MM.1S (cell line): ENCODE data around the gene ST8SIA5.

ENCODE experiments used
- DNase-seq: peaks from one replicate; pipeline ENCODE4 v3.0.0-alpha.2; 2015
- H2AFZ ChIP-seq: fragments of 300-600 bp; sonication (generic); 2 replicates; pipeline ENCODE4 v1.6.0; 2016; ENCODE audit warnings: antibody characterized with exemption, low read length
- H3F3A ChIP-seq: fragments of 300-600 bp; sonication (generic); 2 replicates; pipeline ENCODE4 v1.6.1; 2016; ENCODE audit warnings: mild to moderate bottlenecking, antibody characterized with exemption, low read length, moderate library complexity, mixed read lengths; ENCODE audit not compliant: insufficient read depth
- H3K27ac ChIP-seq: fragments of 300-600 bp; sonication (generic); 2 replicates; pipeline ENCODE4 v1.5.1; 2016; ENCODE audit warnings: mild to moderate bottlenecking, low read length
- H3K27me3 ChIP-seq: fragments of 300-600 bp; sonication (generic); replicated peaks from 2 replicates; pipeline ENCODE4 v1.6.0; 2016; ENCODE audit warnings: low read length; ENCODE audit not compliant: insufficient read depth
- H3K36me3 ChIP-seq: fragments of 300-600 bp; sonication (generic); replicated peaks from 2 replicates; pipeline ENCODE4 v1.6.1; 2016; ENCODE audit warnings: mild to moderate bottlenecking, low read length, mixed read lengths; ENCODE audit not compliant: insufficient read depth
- H3K4me1 ChIP-seq: fragments of 300-600 bp; sonication (generic); 2 replicates; pipeline ENCODE4 v1.6.1; 2016; ENCODE audit warnings: low read length, mixed read lengths
- H3K4me2 ChIP-seq: fragments of 300-600 bp; sonication (generic); 2 replicates; pipeline ENCODE4 v1.6.0; 2016; ENCODE audit warnings: low read depth, low read length
- H3K4me3 ChIP-seq: fragments of 300-600 bp; sonication (generic); 2 replicates; pipeline ENCODE4 v1.5.1; 2016; ENCODE audit warnings: low read length, mixed read lengths
- H3K79me2 ChIP-seq: fragments of 300-600 bp; sonication (generic); 2 replicates; pipeline ENCODE4 v1.6.1; 2016; ENCODE audit warnings: mixed run types, low read length, mixed read lengths
- H3K9ac ChIP-seq: fragments of 300-600 bp; sonication (generic); 2 replicates; pipeline ENCODE4 v1.6.1; 2016; ENCODE audit warnings: low read length, mixed read lengths
- H3K9me2 ChIP-seq: fragments of 300-600 bp; sonication (generic); replicated peaks from 2 replicates; pipeline ENCODE4 v1.6.1; 2016; ENCODE audit warnings: mild to moderate bottlenecking, low read length, mixed read lengths; ENCODE audit not compliant: insufficient read depth
- H3K9me3 ChIP-seq: fragments of 300-600 bp; sonication (generic); replicated peaks from 2 replicates; pipeline ENCODE4 v1.6.1; 2016; ENCODE audit warnings: mild to moderate bottlenecking, low read length, mixed read lengths; ENCODE audit not compliant: insufficient read depth
- H4K20me1 ChIP-seq: fragments of 300-600 bp; sonication (generic); 2 replicates; pipeline ENCODE4 v1.6.1; 2016; ENCODE audit warnings: mild to moderate bottlenecking, low read length, moderate library complexity, mixed read lengths; ENCODE audit not compliant: insufficient read depth
- CTCF ChIP-seq: fragments of 300-600 bp; sonication (generic); IDR thresholded peaks from 2 replicates; pipeline ENCODE4 v1.5.1; 2016; ENCODE audit warnings: antibody characterized with exemption, low read length, mixed read lengths
- EZH2 ChIP-seq: fragments of 300-600 bp; sonication (generic); optimal IDR thresholded peaks from 2 replicates; pipeline ENCODE3; 2017; ENCODE audit warnings: low read depth, mild to moderate bottlenecking, antibody characterized with exemption, low read length, mixed read lengths
- EZH2phosphoT487 ChIP-seq: fragments of 300-600 bp; sonication (generic); IDR thresholded peaks from 2 replicates; pipeline ENCODE4 v1.6.1; 2018; ENCODE audit warnings: antibody characterized with exemption, low read length

Gene ST8SIA5

GRCh38 chr18:46755315-46756024 lies 1.4 kb downstream of the ST8SIA5 start:
- Histone ChIP-seq H3K4me3 (no peak overlapping the region), H3K36me3 (no peaks in the 10 kb centered on the region), H2AFZ (no peak overlapping the region), H3K4me1 (peaks cover 7% of the 10 kb centered on the region), H3K27ac (no peak overlapping the region), H3F3A (no peaks in the 10 kb centered on the region), H3K79me2 (no peaks in the 10 kb centered on the region), H3K9me3 (no peaks in the 10 kb centered on the region), H3K9ac (no peak overlapping the region), H3K4me2 (no peak overlapping the region), H4K20me1 (no peaks in the 10 kb centered on the region), H3K9me2 (no peaks in the 10 kb centered on the region), H3K27me3 (no peaks in the 10 kb centered on the region)
- DNase-seq, result no peak
- TF ChIP-seq CTCF (no peak), EZH2 (no peak), EZH2phosphoT487 (no peak)

- peak overlapping the region; percentile 32; the same call in 1 of the 2 replicates for H3K4me2 ChIP-seq
- H3K4me1 ChIP-seq, result peaks cover 7% of the 10 kb centered on the region
- no peaks in the 10 kb centered on the region for H3K36me3 ChIP-seq
- no peak overlapping the region for H3K27ac ChIP-seq
- no peak overlapping the region; the same call in 1 of the 2 replicates for H3K4me3 ChIP-seq
- no peaks in the 10 kb centered on the region for H3K9me3 ChIP-seq
- no peak overlapping the region for H3K9ac ChIP-seq
- H2AFZ ChIP-seq, result peak overlapping the region; percentile 77
- no peaks in the 10 kb centered on the region for H4K20me1 ChIP-seq
- no peaks in the 10 kb centered on the region for H3K9me2 ChIP-seq
- H3K27me3 ChIP-seq, result no peaks in the 10 kb centered on the region
- no peaks in the 10 kb centered on the region for H3F3A ChIP-seq
- no peak for TF ChIP-seq EZH2phosphoT487
- TF ChIP-seq CTCF, result no peak
- no peak for TF ChIP-seq EZH2
- H3K79me2 ChIP-seq, result no peaks in the 10 kb centered on the region
- no peak for DNase-seq
These were observed 2.1 kb downstream of the ST8SIA5 start for GRCh38 chr18:46754661-46755292.

GRCh38 chr18:46754188-46754587 lies 2.7 kb downstream of the ST8SIA5 start:
- TF ChIP-seq EZH2phosphoT487, result no peak
- no peak for TF ChIP-seq EZH2
- no peak for TF ChIP-seq CTCF
- peak; percentile 44 for DNase-seq
- Histone ChIP-seq H3K27me3 (no peaks in the 10 kb centered on the region), H3K4me1 (peaks cover 7% of the 10 kb centered on the region), H3F3A (no peaks in the 10 kb centered on the region), H3K79me2 (no peaks in the 10 kb centered on the region), H2AFZ (peak overlapping the region; percentile 77), H3K27ac (no peak overlapping the region), H3K36me3 (no peaks in the 10 kb centered on the region), H3K4me2 (peak overlapping the region; percentile 32; the same call in 1 of the 2 replicates), H3K4me3 (no peak overlapping the region; the same call in 1 of the 2 replicates), H3K9me2 (no peaks in the 10 kb centered on the region), H4K20me1 (no peaks in the 10 kb centered on the region), H3K9ac (no peak overlapping the region), H3K9me3 (no peaks in the 10 kb centered on the region)
